Measurements from ENCODE around the gene UGT1A9.

The UGT1A9 gene

DNA sequence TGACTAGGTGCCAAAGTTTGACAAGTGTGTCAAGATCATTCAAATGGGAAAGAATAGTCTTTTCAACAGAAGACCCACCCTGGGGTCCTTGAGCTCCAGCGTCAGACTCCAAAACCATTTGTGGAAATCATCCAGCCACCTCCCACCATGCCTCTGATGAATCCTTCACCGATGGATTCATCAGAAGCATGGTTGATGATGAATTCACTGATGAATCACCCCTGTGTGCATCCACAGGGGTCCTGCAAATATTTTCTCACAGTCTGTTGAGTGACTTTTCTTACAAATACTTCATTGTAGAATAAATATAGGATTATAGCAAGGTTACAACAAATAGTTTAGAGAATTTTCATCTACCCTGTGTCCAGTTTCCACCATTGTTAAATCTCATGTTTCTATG lies 4.3 kb downstream of the UGT1A9 start:
- H2AFZ ChIP-seq (ENCODE audit: low read depth, low read length, severe bottlenecking), result no peak overlapping the region
- no peak overlapping the region for H3K4me3 ChIP-seq (ENCODE audit: insufficient read depth, low read length, poor library complexity, severe bottlenecking)
- no peaks in the 10 kb centered on the region for H3K9me3 ChIP-seq (ENCODE audit: insufficient read depth, low read length)
- no peak overlapping the region for H3K4me2 ChIP-seq (ENCODE audit: low read depth, low read length, poor library complexity, severe bottlenecking)
- H3K9ac ChIP-seq (ENCODE audit: low read length), result no peak overlapping the region
- H3K79me2 ChIP-seq (ENCODE audit: insufficient read depth, low read length), result no peaks in the 10 kb centered on the region
- H3F3A ChIP-seq (ENCODE audit: insufficient read depth), result no peaks in the 10 kb centered on the region
- no peak overlapping the region for H3K27ac ChIP-seq (ENCODE audit: low read depth, low read length)
- TF ChIP-seq, protein P1, sequence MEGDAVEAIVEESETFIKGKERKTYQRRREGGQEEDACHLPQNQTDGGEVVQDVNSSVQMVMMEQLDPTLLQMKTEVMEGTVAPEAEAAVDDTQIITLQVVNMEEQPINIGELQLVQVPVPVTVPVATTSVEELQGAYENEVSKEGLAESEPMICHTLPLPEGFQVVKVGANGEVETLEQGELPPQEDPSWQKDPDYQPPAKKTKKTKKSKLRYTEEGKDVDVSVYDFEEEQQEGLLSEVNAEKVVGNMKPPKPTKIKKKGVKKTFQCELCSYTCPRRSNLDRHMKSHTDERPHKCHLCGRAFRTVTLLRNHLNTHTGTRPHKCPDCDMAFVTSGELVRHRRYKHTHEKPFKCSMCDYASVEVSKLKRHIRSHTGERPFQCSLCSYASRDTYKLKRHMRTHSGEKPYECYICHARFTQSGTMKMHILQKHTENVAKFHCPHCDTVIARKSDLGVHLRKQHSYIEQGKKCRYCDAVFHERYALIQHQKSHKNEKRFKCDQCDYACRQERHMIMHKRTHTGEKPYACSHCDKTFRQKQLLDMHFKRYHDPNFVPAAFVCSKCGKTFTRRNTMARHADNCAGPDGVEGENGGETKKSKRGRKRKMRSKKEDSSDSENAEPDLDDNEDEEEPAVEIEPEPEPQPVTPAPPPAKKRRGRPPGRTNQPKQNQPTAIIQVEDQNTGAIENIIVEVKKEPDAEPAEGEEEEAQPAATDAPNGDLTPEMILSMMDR (IDR thresholded peaks at IDR 0.05; ENCODE audit: insufficient read depth, low read length, poor library complexity, severe bottlenecking), result no peak
- no peak for TF ChIP-seq EZH2phosphoT487 (conservative IDR thresholded peaks at IDR 0.05; ENCODE audit: low read length)
- no peaks in the 10 kb centered on the region for H3K9me2 ChIP-seq (replicated peaks; ENCODE audit: insufficient read depth, low read length)
- no peaks in the 10 kb centered on the region for H3K27me3 ChIP-seq (ENCODE audit: low read length)
- no peaks in the 10 kb centered on the region for H4K20me1 ChIP-seq (ENCODE audit: low read depth, low read length)
- no peaks in the 10 kb centered on the region for H3K36me3 ChIP-seq (ENCODE audit: low read length)

DNA sequence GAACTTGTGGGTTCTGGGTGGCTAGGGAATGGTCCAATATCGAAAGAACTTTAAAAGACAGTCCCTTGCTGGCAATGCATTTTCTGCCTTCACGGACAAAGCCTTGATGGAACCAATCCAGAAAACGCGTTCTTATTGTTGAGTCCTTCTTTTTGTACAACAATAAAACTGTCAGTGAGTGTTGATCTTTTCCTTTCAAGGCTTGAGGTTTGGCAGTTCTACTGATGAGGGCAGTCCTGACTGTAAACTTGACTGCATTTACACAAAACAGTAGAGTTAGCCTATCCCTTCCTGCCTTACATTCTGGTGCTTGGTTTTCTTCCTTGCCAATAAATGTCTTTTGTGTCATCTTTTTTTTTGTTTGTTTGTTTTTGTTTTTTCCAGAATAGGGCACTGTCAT lies 7.5 kb downstream of the UGT1A9 start:
- H3K27ac ChIP-seq (ENCODE audit: low read depth, low read length), result no peak overlapping the region
- no peak overlapping the region for H3K4me2 ChIP-seq (ENCODE audit: low read depth, low read length, poor library complexity, severe bottlenecking)
- H3K9ac ChIP-seq (ENCODE audit: low read length), result no peak overlapping the region

GRCh38 chr2:233680361-233681045 lies 8.8 kb downstream of the UGT1A9 start:
- Histone ChIP-seq H3K4me2 (ENCODE audit: low read depth, low read length, poor library complexity, severe bottlenecking) (no peak overlapping the region), H3K27ac (ENCODE audit: low read depth, low read length) (no peak overlapping the region), H3K27me3 (ENCODE audit: low read length) (no peaks in the 10 kb centered on the region), H4K20me1 (ENCODE audit: low read depth, low read length) (no peaks in the 10 kb centered on the region), H3K79me2 (ENCODE audit: insufficient read depth, low read length) (no peaks in the 10 kb centered on the region), H3K9me2 (replicated peaks; ENCODE audit: insufficient read depth, low read length) (no peaks in the 10 kb centered on the region), H3K36me3 (ENCODE audit: low read length) (no peaks in the 10 kb centered on the region), H3K4me3 (ENCODE audit: insufficient read depth, low read length, poor library complexity, severe bottlenecking) (no peak overlapping the region), H3K9ac (ENCODE audit: low read length) (no peak overlapping the region), H3F3A (ENCODE audit: insufficient read depth) (no peaks in the 10 kb centered on the region), H2AFZ (ENCODE audit: low read depth, low read length, severe bottlenecking) (no peak overlapping the region), H3K9me3 (ENCODE audit: insufficient read depth, low read length) (no peaks in the 10 kb centered on the region)
- TF ChIP-seq, protein P1 (IDR thresholded peaks at IDR 0.05; ENCODE audit: insufficient read depth, low read length, poor library complexity, severe bottlenecking), result no peak
- no peak for TF ChIP-seq EZH2phosphoT487 (conservative IDR thresholded peaks at IDR 0.05; ENCODE audit: low read length)

More for the DNA sequence above, 7.5 kb downstream of the UGT1A9 start:
- Histone ChIP-seq H4K20me1 (ENCODE audit: low read depth, low read length) (no peaks in the 10 kb centered on the region), H3K79me2 (ENCODE audit: insufficient read depth, low read length) (no peaks in the 10 kb centered on the region), H3K4me3 (ENCODE audit: insufficient read depth, low read length, poor library complexity, severe bottlenecking) (no peak overlapping the region), H3K27me3 (ENCODE audit: low read length) (no peaks in the 10 kb centered on the region), H3K36me3 (ENCODE audit: low read length) (no peaks in the 10 kb centered on the region), H3F3A (ENCODE audit: insufficient read depth) (no peaks in the 10 kb centered on the region), H2AFZ (ENCODE audit: low read depth, low read length, severe bottlenecking) (no peak overlapping the region), H3K9me3 (ENCODE audit: insufficient read depth, low read length) (no peaks in the 10 kb centered on the region), H3K9me2 (replicated peaks; ENCODE audit: insufficient read depth, low read length) (no peaks in the 10 kb centered on the region)
- TF ChIP-seq, protein P1 (IDR thresholded peaks at IDR 0.05; ENCODE audit: insufficient read depth, low read length, poor library complexity, severe bottlenecking), result no peak
- TF ChIP-seq EZH2phosphoT487 (conservative IDR thresholded peaks at IDR 0.05; ENCODE audit: low read length), result no peak

All from SU-DHL-6 (cell line).